Measurements from ENCODE around the gene DNAJC22. TPM values are rescaled to one million over a fixed set of nuclear protein-coding genes. Genes with fewer than 3 reads are reported as not detected.

The DNAJC22 gene
- total and polyA plus RNA-seq, 9 of the 15 experiments (the other 6 are each of a cell fraction or from before 2014, with no cell fraction given) = 0.10 to 1.2 (median 0.47) TPM

DNA sequence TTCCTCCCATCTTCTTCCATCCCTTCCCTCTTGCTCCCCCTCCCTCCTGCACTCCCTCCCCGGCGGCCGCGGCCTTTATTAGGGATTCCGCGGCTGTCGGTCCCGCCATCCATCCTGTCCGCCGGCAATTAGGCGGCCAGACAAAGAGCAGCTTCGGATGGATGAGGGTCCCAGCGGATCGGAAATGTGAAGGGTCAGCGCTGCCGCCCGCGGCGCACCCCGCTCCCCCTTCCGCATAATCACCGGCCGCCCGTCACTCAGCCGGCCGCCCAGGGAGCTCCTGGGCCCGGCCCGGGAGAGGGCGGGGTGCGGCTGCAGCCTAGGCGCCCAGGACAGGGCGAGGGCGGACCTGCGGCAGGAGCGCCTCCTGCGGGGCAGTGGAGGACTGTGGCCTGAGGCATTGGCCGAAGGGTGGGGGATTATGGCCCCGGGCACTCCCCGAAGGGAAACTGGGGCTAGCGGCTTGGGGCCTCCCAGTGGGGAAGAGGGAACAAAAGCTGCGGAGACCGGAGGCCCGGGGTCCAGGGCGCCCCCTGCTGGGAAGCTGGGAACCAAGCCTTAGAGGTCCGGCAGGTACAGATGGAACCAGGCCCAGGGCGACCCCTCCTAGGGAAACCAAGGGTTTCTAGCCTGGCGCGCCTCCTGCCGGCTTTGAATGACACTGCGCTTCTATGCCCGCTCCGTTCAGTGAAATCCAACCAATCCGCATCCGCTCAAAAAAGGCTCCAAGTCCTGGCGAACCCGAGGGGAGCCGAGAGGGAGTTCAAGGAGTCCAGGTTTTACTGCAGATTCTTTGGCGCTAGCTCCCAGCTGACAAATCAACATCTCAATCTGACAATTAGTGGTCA is 4.4 kb upstream of the DNAJC22 start (continued):
- TF ChIP-seq, protein P1, sequence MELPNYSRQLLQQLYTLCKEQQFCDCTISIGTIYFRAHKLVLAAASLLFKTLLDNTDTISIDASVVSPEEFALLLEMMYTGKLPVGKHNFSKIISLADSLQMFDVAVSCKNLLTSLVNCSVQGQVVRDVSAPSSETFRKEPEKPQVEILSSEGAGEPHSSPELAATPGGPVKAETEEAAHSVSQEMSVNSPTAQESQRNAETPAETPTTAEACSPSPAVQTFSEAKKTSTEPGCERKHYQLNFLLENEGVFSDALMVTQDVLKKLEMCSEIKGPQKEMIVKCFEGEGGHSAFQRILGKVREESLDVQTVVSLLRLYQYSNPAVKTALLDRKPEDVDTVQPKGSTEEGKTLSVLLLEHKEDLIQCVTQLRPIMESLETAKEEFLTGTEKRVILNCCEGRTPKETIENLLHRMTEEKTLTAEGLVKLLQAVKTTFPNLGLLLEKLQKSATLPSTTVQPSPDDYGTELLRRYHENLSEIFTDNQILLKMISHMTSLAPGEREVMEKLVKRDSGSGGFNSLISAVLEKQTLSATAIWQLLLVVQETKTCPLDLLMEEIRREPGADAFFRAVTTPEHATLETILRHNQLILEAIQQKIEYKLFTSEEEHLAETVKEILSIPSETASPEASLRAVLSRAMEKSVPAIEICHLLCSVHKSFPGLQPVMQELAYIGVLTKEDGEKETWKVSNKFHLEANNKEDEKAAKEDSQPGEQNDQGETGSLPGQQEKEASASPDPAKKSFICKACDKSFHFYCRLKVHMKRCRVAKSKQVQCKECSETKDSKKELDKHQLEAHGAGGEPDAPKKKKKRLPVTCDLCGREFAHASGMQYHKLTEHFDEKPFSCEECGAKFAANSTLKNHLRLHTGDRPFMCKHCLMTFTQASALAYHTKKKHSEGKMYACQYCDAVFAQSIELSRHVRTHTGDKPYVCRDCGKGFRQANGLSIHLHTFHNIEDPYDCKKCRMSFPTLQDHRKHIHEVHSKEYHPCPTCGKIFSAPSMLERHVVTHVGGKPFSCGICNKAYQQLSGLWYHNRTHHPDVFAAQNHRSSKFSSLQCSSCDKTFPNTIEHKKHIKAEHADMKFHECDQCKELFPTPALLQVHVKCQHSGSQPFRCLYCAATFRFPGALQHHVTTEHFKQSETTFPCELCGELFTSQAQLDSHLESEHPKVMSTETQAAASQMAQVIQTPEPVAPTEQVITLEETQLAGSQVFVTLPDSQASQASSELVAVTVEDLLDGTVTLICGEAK (IDR thresholded peaks at IDR 0.05) = 0 out of 2 replicates have a peak, but pooled peaks have one; percentile 33
- TF ChIP-seq, protein P1 (CRISPR knock-in tag; IDR thresholded peaks at IDR 0.05) = no peak
- TF ChIP-seq NFRKB (IDR thresholded peaks at IDR 0.05; ENCODE audit: low read depth) (no peak), PYGO2 (tag; IDR thresholded peaks at IDR 0.05) (no peak), ETV5 (CRISPR knock-in tag; IDR thresholded peaks at IDR 0.05; ENCODE audit: low read depth) (peak; percentile 71; the same call in 1 of the 2 replicates), JUN (IDR thresholded peaks at IDR 0.05; ENCODE audit: borderline replicate concordance, low read depth, low read length) (no peak), JUN (CRISPR knock-in tag; IDR thresholded peaks at IDR 0.05; ENCODE audit: borderline replicate concordance) (peak; percentile 37; the same call in 1 of the 2 replicates), STAT5B (CRISPR knock-in tag; IDR thresholded peaks at IDR 0.05) (no peak), PHTF2 (CRISPR knock-in tag; IDR thresholded peaks at IDR 0.05) (no peak), NR2F6 (CRISPR knock-in tag; IDR thresholded peaks at IDR 0.05) (no peak)
- TF ChIP-seq, protein P2, sequence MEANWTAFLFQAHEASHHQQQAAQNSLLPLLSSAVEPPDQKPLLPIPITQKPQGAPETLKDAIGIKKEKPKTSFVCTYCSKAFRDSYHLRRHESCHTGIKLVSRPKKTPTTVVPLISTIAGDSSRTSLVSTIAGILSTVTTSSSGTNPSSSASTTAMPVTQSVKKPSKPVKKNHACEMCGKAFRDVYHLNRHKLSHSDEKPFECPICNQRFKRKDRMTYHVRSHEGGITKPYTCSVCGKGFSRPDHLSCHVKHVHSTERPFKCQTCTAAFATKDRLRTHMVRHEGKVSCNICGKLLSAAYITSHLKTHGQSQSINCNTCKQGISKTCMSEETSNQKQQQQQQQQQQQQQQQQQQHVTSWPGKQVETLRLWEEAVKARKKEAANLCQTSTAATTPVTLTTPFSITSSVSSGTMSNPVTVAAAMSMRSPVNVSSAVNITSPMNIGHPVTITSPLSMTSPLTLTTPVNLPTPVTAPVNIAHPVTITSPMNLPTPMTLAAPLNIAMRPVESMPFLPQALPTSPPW (CRISPR knock-in tag; IDR thresholded peaks at IDR 0.05) = peak; percentile 71
- TF ChIP-seq, protein P3, sequence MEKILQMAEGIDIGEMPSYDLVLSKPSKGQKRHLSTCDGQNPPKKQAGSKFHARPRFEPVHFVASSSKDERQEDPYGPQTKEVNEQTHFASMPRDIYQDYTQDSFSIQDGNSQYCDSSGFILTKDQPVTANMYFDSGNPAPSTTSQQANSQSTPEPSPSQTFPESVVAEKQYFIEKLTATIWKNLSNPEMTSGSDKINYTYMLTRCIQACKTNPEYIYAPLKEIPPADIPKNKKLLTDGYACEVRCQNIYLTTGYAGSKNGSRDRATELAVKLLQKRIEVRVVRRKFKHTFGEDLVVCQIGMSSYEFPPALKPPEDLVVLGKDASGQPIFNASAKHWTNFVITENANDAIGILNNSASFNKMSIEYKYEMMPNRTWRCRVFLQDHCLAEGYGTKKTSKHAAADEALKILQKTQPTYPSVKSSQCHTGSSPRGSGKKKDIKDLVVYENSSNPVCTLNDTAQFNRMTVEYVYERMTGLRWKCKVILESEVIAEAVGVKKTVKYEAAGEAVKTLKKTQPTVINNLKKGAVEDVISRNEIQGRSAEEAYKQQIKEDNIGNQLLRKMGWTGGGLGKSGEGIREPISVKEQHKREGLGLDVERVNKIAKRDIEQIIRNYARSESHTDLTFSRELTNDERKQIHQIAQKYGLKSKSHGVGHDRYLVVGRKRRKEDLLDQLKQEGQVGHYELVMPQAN (IDR thresholded peaks at IDR 0.05; ENCODE audit: borderline replicate concordance) = no peak
- TF ChIP-seq, protein P4, sequence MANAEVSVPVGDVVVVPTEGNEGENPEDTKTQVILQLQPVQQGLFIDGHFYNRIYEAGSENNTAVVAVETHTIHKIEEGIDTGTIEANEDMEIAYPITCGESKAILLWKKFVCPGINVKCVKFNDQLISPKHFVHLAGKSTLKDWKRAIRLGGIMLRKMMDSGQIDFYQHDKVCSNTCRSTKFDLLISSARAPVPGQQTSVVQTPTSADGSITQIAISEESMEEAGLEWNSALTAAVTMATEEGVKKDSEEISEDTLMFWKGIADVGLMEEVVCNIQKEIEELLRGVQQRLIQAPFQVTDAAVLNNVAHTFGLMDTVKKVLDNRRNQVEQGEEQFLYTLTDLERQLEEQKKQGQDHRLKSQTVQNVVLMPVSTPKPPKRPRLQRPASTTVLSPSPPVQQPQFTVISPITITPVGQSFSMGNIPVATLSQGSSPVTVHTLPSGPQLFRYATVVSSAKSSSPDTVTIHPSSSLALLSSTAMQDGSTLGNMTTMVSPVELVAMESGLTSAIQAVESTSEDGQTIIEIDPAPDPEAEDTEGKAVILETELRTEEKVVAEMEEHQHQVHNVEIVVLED (CRISPR knock-in tag; IDR thresholded peaks at IDR 0.05) = no peak
